Testis (tissue), 2 donors: ENCODE data around the gene POLR3H.

Source experiments
- POLR2A ChIP-seq: fragments of 450-650 bp; IDR thresholded peaks from one replicate; pipeline ENCODE4 v1.6.1; 2017; ENCODE audit warnings: antibody characterized with exemption, mild to moderate bottlenecking, moderate library complexity
- TF ChIP-seq, protein P1 (sequence below), 3 experiments: fragments of 450-650 bp in 2 of 3; fragments of 200-600 bp in 1 of 3; sonication (generic) in 1 of 3; IDR thresholded peaks; one replicate each; pipeline ENCODE4 v1.5.1; 2016 to 2019; ENCODE audit warnings: antibody characterized with exemption in 3 of 3, mild to moderate bottlenecking in 2 of 3, moderate library complexity in 1 of 3

DNA sequence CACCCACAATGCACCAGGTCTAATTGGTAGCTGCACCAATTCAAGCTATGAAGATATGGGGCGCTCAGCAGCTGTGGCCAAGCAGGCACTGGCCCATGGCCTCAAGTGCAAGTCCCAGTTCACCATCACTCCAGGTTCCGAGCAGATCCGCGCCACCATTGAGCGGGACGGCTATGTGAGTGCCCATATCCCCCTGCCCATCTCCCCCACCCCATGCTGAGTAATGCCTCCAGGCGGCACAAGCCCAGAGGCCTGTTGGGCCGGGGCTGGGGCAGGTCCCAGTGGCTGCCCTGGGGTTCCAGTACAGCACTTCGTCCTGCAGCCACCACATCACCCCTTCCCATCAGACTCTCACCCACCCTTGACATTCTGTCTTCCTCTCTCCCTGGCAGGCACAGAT, 21.5 kb downstream of the POLR3H start:
- TF ChIP-seq, protein P1, sequence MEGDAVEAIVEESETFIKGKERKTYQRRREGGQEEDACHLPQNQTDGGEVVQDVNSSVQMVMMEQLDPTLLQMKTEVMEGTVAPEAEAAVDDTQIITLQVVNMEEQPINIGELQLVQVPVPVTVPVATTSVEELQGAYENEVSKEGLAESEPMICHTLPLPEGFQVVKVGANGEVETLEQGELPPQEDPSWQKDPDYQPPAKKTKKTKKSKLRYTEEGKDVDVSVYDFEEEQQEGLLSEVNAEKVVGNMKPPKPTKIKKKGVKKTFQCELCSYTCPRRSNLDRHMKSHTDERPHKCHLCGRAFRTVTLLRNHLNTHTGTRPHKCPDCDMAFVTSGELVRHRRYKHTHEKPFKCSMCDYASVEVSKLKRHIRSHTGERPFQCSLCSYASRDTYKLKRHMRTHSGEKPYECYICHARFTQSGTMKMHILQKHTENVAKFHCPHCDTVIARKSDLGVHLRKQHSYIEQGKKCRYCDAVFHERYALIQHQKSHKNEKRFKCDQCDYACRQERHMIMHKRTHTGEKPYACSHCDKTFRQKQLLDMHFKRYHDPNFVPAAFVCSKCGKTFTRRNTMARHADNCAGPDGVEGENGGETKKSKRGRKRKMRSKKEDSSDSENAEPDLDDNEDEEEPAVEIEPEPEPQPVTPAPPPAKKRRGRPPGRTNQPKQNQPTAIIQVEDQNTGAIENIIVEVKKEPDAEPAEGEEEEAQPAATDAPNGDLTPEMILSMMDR (IDR thresholded peaks at IDR 0.05) = no peak
- no peak for TF ChIP-seq POLR2A
